Astrocyte of the hippocampus (primary cell): ENCODE data around the gene DMKN.
"Not testable (repeated sequence)": the region's sequence is repeated elsewhere in the genome, so short reads cannot be mapped to it uniquely, and the experiment has no call there.

Experiments
- DNase-seq: peaks from one replicate; pipeline ENCODE4 v3.0.0; 2011; ENCODE audit warnings: low read depth, low spot score

Gene DMKN

GRCh38 chr19:35498220-35498619 lies 15.2 kb downstream of the DMKN start:
- DNase-seq, result no peak

GRCh38 chr19:35497406-35497805 lies 16.0 kb downstream of the DMKN start:
- DNase-seq, result no peak

GRCh38 chr19:35495107-35496064 lies 18.1 kb downstream of the DMKN start:
- peak; percentile 76 for DNase-seq

- DNase-seq, result no peak
Observed at GRCh38 chr19:35493971-35494370, 19.5 kb downstream of the DMKN start.

GRCh38 chr19:35491836-35492360 lies 21.6 kb downstream of the DMKN start:
- DNase-seq, result no peak

- no peak for DNase-seq
Observed at GRCh38 chr19:35490364-35490763, 23.1 kb downstream of the DMKN start, which contains the start of gene KRTDAP. Gene KRTDAP, minus strand, starts transcription at chr19:35490464. Its CDS starts 22 bp downstream, at chr19:35490442.

GRCh38 chr19:35488677-35489076 lies 24.8 kb downstream of the DMKN start:
- no peak for DNase-seq

- no peak for DNase-seq
Observed at GRCh38 chr19:35487656-35488182, 25.7 kb downstream of the DMKN start.

- no peak for DNase-seq
Observed at GRCh38 chr19:35486268-35486708, 27.2 kb downstream of the DMKN start.

GRCh38 chr19:35484252-35485036 lies 29.0 kb downstream of the DMKN start:
- no peak for DNase-seq

- no peak for DNase-seq
Observed at GRCh38 chr19:35483089-35483488, 30.4 kb downstream of the DMKN start.

GRCh38 chr19:35478794-35479677 lies 34.4 kb downstream of the DMKN start:
- no peak for DNase-seq

- DNase-seq, result no peak
Observed at GRCh38 chr19:35476149-35476548, 37.3 kb downstream of the DMKN start.

GRCh38 chr19:35474594-35474993 lies 38.9 kb downstream of the DMKN start:
- not testable (repeated sequence) for DNase-seq

- DNase-seq, result no peak
Observed at GRCh38 chr19:35474104-35474503, 39.3 kb downstream of the DMKN start.

GRCh38 chr19:35471946-35472345 lies 41.5 kb downstream of the DMKN start:
- DNase-seq, result no peak

- DNase-seq, result not testable (repeated sequence)
Observed at GRCh38 chr19:35471075-35471474, 42.4 kb downstream of the DMKN start.

GRCh38 chr19:35470128-35470527 lies 43.3 kb downstream of the DMKN start:
- no peak for DNase-seq

- DNase-seq, result peak; percentile 17
Observed at GRCh38 chr19:35468637-35469036, 44.8 kb downstream of the DMKN start.

GRCh38 chr19:35466259-35466658 lies 47.2 kb downstream of the DMKN start:
- no peak for DNase-seq

GRCh38 chr19:35462956-35463355 lies 50.5 kb downstream of the DMKN start:
- not testable (repeated sequence) for DNase-seq
